Esophagus squamous epithelium (tissue), 4 donors: ENCODE results near the gene GPR137B.

Experiments used
- CTCF ChIP-seq, 6 experiments: fragments of 450-650 bp in 4 of 6; fragments of 200-600 bp in 2 of 6; sonication (generic) in 2 of 6; IDR thresholded peaks; one replicate each; pipeline ENCODE4 v1.5.1; 2016 to 2019; ENCODE audit warnings: antibody characterized with exemption in 6 of 6, mild to moderate bottlenecking in 4 of 6, moderate library complexity in 4 of 6
- POLR2A ChIP-seq, 4 donors: fragments of 450-650 bp; IDR thresholded peaks; one replicate each; pipeline ENCODE4 v1.6.1; 2017; ENCODE audit warnings: antibody characterized with exemption in 4 of 4, mild to moderate bottlenecking in 4 of 4, moderate library complexity in 3 of 4

GRCh38 chr1:236228411-236228810 lies 86.1 kb downstream of the GPR137B start:
- TF ChIP-seq CTCF (IDR thresholded peaks at IDR 0.05): no peak
- TF ChIP-seq POLR2A (IDR thresholded peaks at IDR 0.05): no peak
